Thyroid gland (tissue), 4 donors: ENCODE data around the gene BHLHA9.

ENCODE experiments used
- POLR2A ChIP-seq, 2 donors: fragments of 450-650 bp; IDR thresholded peaks; one replicate each; pipeline ENCODE4 v1.6.1; 2017; ENCODE audit warnings: antibody characterized with exemption in 2 of 2, mild to moderate bottlenecking in 2 of 2, moderate library complexity in 1 of 2
- TF ChIP-seq, protein P1 (sequence below), 6 experiments: fragments of 200-600 bp in 3 of 6; fragments of 450-650 bp in 3 of 6; sonication (generic) in 3 of 6; IDR thresholded peaks; one replicate each; pipeline ENCODE4 v1.5.1; 2016 to 2019; ENCODE audit warnings: antibody characterized with exemption in 6 of 6, mild to moderate bottlenecking in 2 of 6, inconsistent platforms in 1 of 6, moderate library complexity in 1 of 6

DNA sequence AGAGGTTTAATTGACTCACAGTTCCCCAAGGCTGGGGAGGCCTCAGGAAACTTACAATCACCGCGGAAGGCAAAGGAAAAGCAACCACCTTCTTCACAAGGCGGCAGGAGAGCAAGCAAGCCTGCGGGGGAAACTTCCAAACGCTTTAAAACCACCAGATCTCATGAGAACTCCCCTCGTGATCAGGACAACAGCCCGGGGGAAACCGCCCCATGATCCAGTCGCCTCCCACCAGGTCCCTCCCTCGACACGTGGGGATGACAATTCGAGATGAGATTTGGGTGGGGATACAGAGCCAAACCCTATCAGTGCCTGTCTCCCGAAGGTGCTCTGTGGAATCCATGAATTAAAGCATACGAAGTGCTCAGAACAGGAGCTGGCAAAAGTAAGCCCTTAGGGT is 46.6 kb upstream of the BHLHA9 start:
- TF ChIP-seq, protein P1, sequence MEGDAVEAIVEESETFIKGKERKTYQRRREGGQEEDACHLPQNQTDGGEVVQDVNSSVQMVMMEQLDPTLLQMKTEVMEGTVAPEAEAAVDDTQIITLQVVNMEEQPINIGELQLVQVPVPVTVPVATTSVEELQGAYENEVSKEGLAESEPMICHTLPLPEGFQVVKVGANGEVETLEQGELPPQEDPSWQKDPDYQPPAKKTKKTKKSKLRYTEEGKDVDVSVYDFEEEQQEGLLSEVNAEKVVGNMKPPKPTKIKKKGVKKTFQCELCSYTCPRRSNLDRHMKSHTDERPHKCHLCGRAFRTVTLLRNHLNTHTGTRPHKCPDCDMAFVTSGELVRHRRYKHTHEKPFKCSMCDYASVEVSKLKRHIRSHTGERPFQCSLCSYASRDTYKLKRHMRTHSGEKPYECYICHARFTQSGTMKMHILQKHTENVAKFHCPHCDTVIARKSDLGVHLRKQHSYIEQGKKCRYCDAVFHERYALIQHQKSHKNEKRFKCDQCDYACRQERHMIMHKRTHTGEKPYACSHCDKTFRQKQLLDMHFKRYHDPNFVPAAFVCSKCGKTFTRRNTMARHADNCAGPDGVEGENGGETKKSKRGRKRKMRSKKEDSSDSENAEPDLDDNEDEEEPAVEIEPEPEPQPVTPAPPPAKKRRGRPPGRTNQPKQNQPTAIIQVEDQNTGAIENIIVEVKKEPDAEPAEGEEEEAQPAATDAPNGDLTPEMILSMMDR (IDR thresholded peaks at IDR 0.05) = no peak
- no peak for TF ChIP-seq POLR2A (IDR thresholded peaks at IDR 0.05)
